ENCODE results near the gene OR4D10.

GRCh38 chr11:59427068-59427382, 46.1 kb upstream of the OR4D10 start:
- TF ChIP-seq POLR2A (IDR thresholded peaks at IDR 0.05; ENCODE audit: low read depth, low read length) (no peak), POU2F2 (IDR thresholded peaks at IDR 0.05; ENCODE audit: low read depth, low read length) (no peak), POLR2AphosphoS5 (IDR thresholded peaks at IDR 0.05; ENCODE audit: low read depth, low read length) (no peak), TAF1 (IDR thresholded peaks at IDR 0.05; ENCODE audit: low read depth, low read length) (no peak), SPI1 (IDR thresholded peaks at IDR 0.05; ENCODE audit: low read depth, low read length) (no peak), PAX5 (IDR thresholded peaks at IDR 0.05; ENCODE audit: insufficient read depth, low read length, severe bottlenecking) (no peak)

Data from GM12891 (cell line).